GM12878 (cell line): ENCODE data around the gene SPEM2. TPM values are rescaled to one million over a fixed set of nuclear protein-coding genes. Genes with fewer than 3 reads are reported as not detected.

ENCODE experiments used
- ATAC-seq: fragments of 200-7000 bp; cut with Tn5 transposase; 3 replicates; pipeline ENCODE4 v1.9.1; 2020; ENCODE audit warnings: mild to moderate bottlenecking, moderate library complexity
- BruUV-seq: library from RNA; stranded (reverse); fragments of 400-500 nt; replicated peaks from 2 replicates; lab custom pipeline; 2021; lab: Mats Ljungman, UMichigan
- CTCF ChIA-PET: fragments of 300-600 bp; sonication (Branson Sonifier 250); formaldehyde crosslinking; extraction: SDS; loops from one replicate; lab custom pipeline; 2021; ENCODE audit warnings: inconsistent platforms; lab: Yijun Ruan, JAX
- POLR2A ChIA-PET: fragments of 350-600 bp; formaldehyde crosslinking; extraction: SDS; loops from one replicate; lab custom pipeline; 2021; ENCODE audit warnings: inconsistent platforms; lab: Charles Lee
- RAD21 ChIA-PET: fragments of 300-600 bp; sonication (Branson Sonifier 250); formaldehyde crosslinking; loops from one replicate; lab custom pipeline; 2023; ENCODE audit warnings: antibody characterized with exemption; ENCODE audit not compliant: unreplicated experiment; lab: Charles Lee
- SMC1A ChIA-PET: fragments of 300-600 bp; sonication (Branson Sonifier 250); formaldehyde crosslinking; loops from one replicate; lab custom pipeline; 2023; ENCODE audit not compliant: unreplicated experiment, uncharacterized antibody; lab: Charles Lee
- DNase-seq: peaks from one replicate; pipeline ENCODE4 v3.0.0-alpha.2; 2011; ENCODE audit warnings: low read depth, low spot score
- FAIRE-seq: peaks from 3 replicates; lab custom pipeline; 2011; peaks lifted over from hg19 to GRCh38; lab: Jason Lieb, UNC
- H2AFZ ChIP-seq: 2 replicates; pipeline ENCODE4 v1.6.0; 2011; ENCODE audit warnings: low read depth, low read length, control low read depth; ENCODE audit not compliant: control insufficient read depth
- H3K27ac ChIP-seq: 2 replicates; pipeline ENCODE4 v1.5.1; 2011; ENCODE audit warnings: control low read depth; ENCODE audit not compliant: control insufficient read depth, insufficient read depth
- H3K27me3 ChIP-seq, 2 experiments: replicated peaks in 1 of 2; 2 replicates each; pipeline versions ENCODE4 v1.6.0 to v1.6.1; 2011; ENCODE audit warnings: low read length in 1 of 2; ENCODE audit not compliant: control insufficient read depth in 2 of 2, insufficient read depth in 2 of 2
- H3K36me3 ChIP-seq, 2 experiments: 2 replicates each; pipeline ENCODE4 v1.5.1; 2011; ENCODE audit warnings: low read length in 1 of 2; ENCODE audit not compliant: control insufficient read depth in 2 of 2, insufficient read depth in 2 of 2
- H3K4me1 ChIP-seq: 2 replicates; pipeline ENCODE4 v1.6.1; 2011; ENCODE audit warnings: mild to moderate bottlenecking, low read length, moderate library complexity, mixed read lengths; ENCODE audit not compliant: control insufficient read depth, insufficient read depth
- H3K4me2 ChIP-seq: 2 replicates; pipeline ENCODE4 v1.6.0; 2011; ENCODE audit warnings: control low read depth; ENCODE audit not compliant: control insufficient read depth, insufficient read depth
- H3K4me3 ChIP-seq: fragments of 200-600 bp; sonication (generic); 2 replicates; pipeline ENCODE4 v1.5.1; 2016
- H3K79me2 ChIP-seq: 2 replicates; pipeline ENCODE4 v1.6.0; 2011; ENCODE audit warnings: low read length; ENCODE audit not compliant: control insufficient read depth, insufficient read depth
- H3K9ac ChIP-seq: 2 replicates; pipeline ENCODE4 v1.8.0; 2011; ENCODE audit warnings: low read length, control low read depth, mixed read lengths; ENCODE audit not compliant: control insufficient read depth, insufficient read depth
- H3K9me3 ChIP-seq: replicated peaks from 3 replicates; pipeline ENCODE4 v1.5.1; 2011; ENCODE audit warnings: mild to moderate bottlenecking, low read length; ENCODE audit not compliant: control insufficient read depth, insufficient read depth
- H4K20me1 ChIP-seq: 2 replicates; pipeline ENCODE4 v1.6.0; 2011; ENCODE audit not compliant: control insufficient read depth, insufficient read depth
- BHLHE40 ChIP-seq, 2 experiments: fragments of 450-650 bp in 1 of 2; IDR thresholded peaks; 2 replicates each; pipeline ENCODE4 v1.6.1; 2011 to 2017; ENCODE audit warnings: low read depth in 2 of 2, borderline replicate concordance in 1 of 2, improper control_type of control experiment in 1 of 2, low read length in 1 of 2, mild to moderate bottlenecking in 1 of 2
- NR2C1 ChIP-seq: fragments of 450-650 bp; IDR thresholded peaks from 2 replicates; pipeline ENCODE4 v1.6.1; 2017; ENCODE audit warnings: antibody characterized with exemption, mild to moderate bottlenecking, moderate library complexity
- TCF3 ChIP-seq: IDR thresholded peaks from 2 replicates; pipeline ENCODE4 v1.6.1; 2012; ENCODE audit warnings: low read depth, mild to moderate bottlenecking, low read length, borderline replicate concordance; ENCODE audit not compliant: insufficient read depth
- TCF7 ChIP-seq: IDR thresholded peaks from 2 replicates; pipeline ENCODE4 v1.6.1; 2014; ENCODE audit warnings: antibody characterized with exemption, borderline replicate concordance
- ZBTB33 ChIP-seq: fragments of 450-650 bp; IDR thresholded peaks from 2 replicates; pipeline ENCODE4 v1.6.1; 2017; ENCODE audit warnings: mild to moderate bottlenecking
- ZNF384 ChIP-seq: IDR thresholded peaks from 2 replicates; pipeline ENCODE4 v1.6.1; 2012; ENCODE audit warnings: low read depth, mild to moderate bottlenecking, low read length, improper control_type of control experiment, borderline replicate concordance
- WGBS: methylation state at CpG from one replicate; pipeline ENCODE4 v1.1.6; 2016; ENCODE audit warnings: low lambda C conversion rate; ENCODE audit not compliant: insufficient replicate concordance, insufficient coverage; ENCODE audit errors: missing lambda C conversion rate; 5-methylcytosine and 5-hydroxymethylcytosine counted together
- in situ Hi-C: fragments of 300-500 bp; cut with MboI; formaldehyde crosslinking; loops from 9 replicates; pipeline ENCODE4 v1.14.3; 2018; ENCODE audit warnings: mixed read lengths
- intact Hi-C: fragments of 100-400 bp; cut with micrococcal nuclease; formaldehyde crosslinking; loops from one replicate; pipeline ENCODE4 v1.14.2; 2022; ENCODE audit not compliant: unreplicated experiment
- polyA plus RNA-seq, 11 experiments: library from polyadenylated mRNA; depleted of rRNA in 4 of 11; unstranded in 6 of 11; stranded (reverse) in 5 of 11; fragments of >200 nt; fragmentation: Nextera tagmentation in 4 of 11; fragmentation: Illumina TruSeq in 1 of 11; extraction: Ambion mirVana in 4 of 11; extraction: Trizol in 1 of 11; gene quantifications; 1 replicate in 1 of 11; 2 replicates in 10 of 11; pipeline versions ENCODE4 v1.2.1 to v1.2.3, GENCODE V29; 2011 to 2016; ENCODE audit warnings: inconsistent platforms in 2 of 11, missing spikeins in 2 of 11, low read depth in 1 of 11
- total RNA-seq, 4 experiments: library from RNA; depleted of rRNA in 3 of 4; stranded (reverse); fragments of >200 nt in 3 of 4; fragmentation: Illumina TruSeq in 1 of 4; extraction: Trizol in 1 of 4; gene quantifications; 2 replicates each; pipeline versions ENCODE4 v1.2.1 to v1.2.3, GENCODE V29; 2013 to 2021

Gene SPEM2
- total and polyA plus RNA-seq, 10 of the 15 experiments (the other 5 are each of a cell fraction or from before 2014, with no cell fraction given) = not detected

- ChIA-PET RAD21 (interaction anchor here (1.1 kb wide), 1 partner anchor 9 kb away, joined by 5 read pairs; the partner anchor contains the start of gene TMEM256), SMC1A (no interaction called here), POLR2A (no interaction called here)
- no peak overlapping the region for H3K4me3 ChIP-seq
- no TSS peak for BruUV-seq
- H4K20me1 ChIP-seq = no peaks in the 10 kb centered on the region
- no peak overlapping the region for H3K27ac ChIP-seq
- no peaks in the 10 kb centered on the region; a peak in 2 of 4 replicates for H3K27me3 ChIP-seq
- no peak overlapping the region for H3K9ac ChIP-seq
- no peak for FAIRE-seq
- no peaks in the 10 kb centered on the region for H3K9me3 ChIP-seq
- TF ChIP-seq BHLHE40 (IDR thresholded peaks at IDR 0.05; ENCODE audit: borderline replicate concordance in 1 of 2, low read depth in 2 of 2, low read length in 1 of 2) = no peak
- TF ChIP-seq TCF7 = no peak
- no peak for TF ChIP-seq ZNF384
- TF ChIP-seq TCF3 = no peak
- TF ChIP-seq NR2C1 = no peak
- no peak for TF ChIP-seq ZBTB33
- TF ChIP-seq, all 136 proteins: peak for 0
- H3K36me3 ChIP-seq = no peaks in the 10 kb centered on the region
- CTCF ChIA-PET = interaction anchor here (0.7 kb wide), 1 partner anchor 12 kb away, joined by 3 read pairs; no protein-coding TSS in a partner anchor
- no peaks in the 10 kb centered on the region for H3K79me2 ChIP-seq
- in situ Hi-C loops = no loop called here
- H3K4me2 ChIP-seq = no peak overlapping the region
- no peak overlapping the region for H2AFZ ChIP-seq
- WGBS = 10% methylated on average over 5 of the region's 6 CpGs
- intact Hi-C loops = no loop called here
- DNase-seq = no peak
- no peaks in the 10 kb centered on the region for H3K4me1 ChIP-seq
- no peak for ATAC-seq
These were observed 11.9 kb upstream of the SPEM2 start for GRCh38 chr17:7413346-7413985.
